Panc1 (cell line): ENCODE results near the gene FAM83G. TPM values are rescaled to one million over a fixed set of nuclear protein-coding genes. Genes with fewer than 3 reads are reported as not detected.

Experiments
- ATAC-seq: fragments of 200-7000 bp; cut with Tn5 transposase; 2 replicates; pipeline ENCODE4 v1.9.1; 2020; ENCODE audit warnings: mild to moderate bottlenecking, moderate library complexity
- BruUV-seq: library from RNA; stranded (reverse); fragments of 400-500 nt; replicated peaks from 2 replicates; lab custom pipeline; 2021; lab: Mats Ljungman, UMichigan
- CTCF ChIA-PET: fragments of 300-600 bp; sonication (Branson Sonifier 250); formaldehyde crosslinking; loops from one replicate; lab custom pipeline; 2022; ENCODE audit warnings: antibody characterized with exemption; lab: Charles Lee
- POLR2A ChIA-PET: fragments of 300-600 bp; sonication (Branson Sonifier 250); formaldehyde crosslinking; loops from one replicate; lab custom pipeline; 2022; ENCODE audit warnings: antibody characterized with exemption; lab: Charles Lee
- DNase-seq: peaks from one replicate; pipeline ENCODE4 v3.0.0-alpha.2; 2010; ENCODE audit warnings: low read depth, low spot score
- H3K27ac ChIP-seq: 2 replicates; pipeline ENCODE4 v1.5.1; 2011; ENCODE audit warnings: mild to moderate bottlenecking, low read length, inconsistent platforms
- H3K27me3 ChIP-seq: fragments of 200-500 bp; sonication (Bioruptor generic); 2 replicates; pipeline ENCODE4 v1.6.0; 2014; ENCODE audit warnings: low read length, inconsistent platforms; ENCODE audit not compliant: control insufficient read depth, insufficient read depth
- H3K36me3 ChIP-seq: fragments of 200-500 bp; sonication (Bioruptor generic); 2 replicates; pipeline ENCODE4 v1.5.1; 2014; ENCODE audit warnings: inconsistent platforms, mild to moderate bottlenecking, low read length, moderate library complexity; ENCODE audit not compliant: control insufficient read depth, insufficient read depth
- H3K4me1 ChIP-seq: 2 replicates; pipeline ENCODE4 v1.5.1; 2011; ENCODE audit warnings: inconsistent platforms, mild to moderate bottlenecking, low read length, moderate library complexity; ENCODE audit not compliant: control insufficient read depth, insufficient read depth
- H3K4me3 ChIP-seq, 2 experiments: 2 replicates each; pipeline ENCODE4 v1.5.1; 2011 to 2012; ENCODE audit warnings: low read depth in 2 of 2, low read length in 2 of 2, mild to moderate bottlenecking in 2 of 2, inconsistent platforms in 1 of 2, moderate library complexity in 1 of 2
- H3K9me3 ChIP-seq: fragments of 200-500 bp; sonication (Bioruptor generic); 2 replicates; pipeline ENCODE4 v1.5.1; 2014; ENCODE audit warnings: low read depth, mild to moderate bottlenecking, inconsistent platforms, low read length, moderate library complexity; ENCODE audit not compliant: control insufficient read depth, insufficient read depth
- POLR2AphosphoS5 ChIP-seq: IDR thresholded peaks from 2 replicates; pipeline ENCODE4 v1.6.1; 2012; ENCODE audit warnings: mild to moderate bottlenecking, low read depth, low read length, moderate library complexity
- SIN3A ChIP-seq: IDR thresholded peaks from 2 replicates; pipeline ENCODE4 v1.6.1; 2012; ENCODE audit warnings: low read depth, mild to moderate bottlenecking, low read length, moderate library complexity, borderline replicate concordance; ENCODE audit not compliant: insufficient read depth
- TCF7L2 ChIP-seq: IDR thresholded peaks from 2 replicates; pipeline ENCODE4 v1.6.1; 2011; ENCODE audit warnings: mild to moderate bottlenecking, low read depth, low read length, inconsistent platforms
- in situ Hi-C: cut with HindIII; loops from 2 replicates; pipeline ENCODE4 v1.10.0; 2016; ENCODE audit warnings: low sequenced_read_pairs, low pct_unique_long_range_greater_than_20kb
- intact Hi-C: fragments of 100-400 bp; cut with micrococcal nuclease; formaldehyde crosslinking; loops from one replicate; pipeline ENCODE4 v1.10.0; 2022; ENCODE audit not compliant: unreplicated experiment
- total RNA-seq: library from RNA; stranded (reverse); gene quantifications from one replicate; pipeline ENCODE4 v1.2.1, GENCODE V29; 2021; ENCODE audit not compliant: unreplicated experiment
- TF ChIP-seq, protein P1 (sequence below), 2 experiments: IDR thresholded peaks; 2 replicates each; pipeline ENCODE4 v1.6.1; 2011 to 2012; ENCODE audit warnings: low read depth in 2 of 2, control low read depth in 1 of 2, low read length in 1 of 2, mild to moderate bottlenecking in 1 of 2, moderate library complexity in 1 of 2; ENCODE audit not compliant: insufficient read depth in 1 of 2
- TF ChIP-seq, protein P2 (sequence below): fragments of 450-650 bp; IDR thresholded peaks from 2 replicates; pipeline ENCODE4 v1.5.1; 2017; ENCODE audit warnings: mild to moderate bottlenecking

Gene FAM83G
- total RNA-seq, 1 experiment from 2014 or later = 17.3 TPM

- H3K27me3 ChIP-seq = no peaks in the 10 kb centered on the region
- TF ChIP-seq POLR2AphosphoS5 (no peak), TCF7L2 (no peak)
- TF ChIP-seq, protein P1, sequence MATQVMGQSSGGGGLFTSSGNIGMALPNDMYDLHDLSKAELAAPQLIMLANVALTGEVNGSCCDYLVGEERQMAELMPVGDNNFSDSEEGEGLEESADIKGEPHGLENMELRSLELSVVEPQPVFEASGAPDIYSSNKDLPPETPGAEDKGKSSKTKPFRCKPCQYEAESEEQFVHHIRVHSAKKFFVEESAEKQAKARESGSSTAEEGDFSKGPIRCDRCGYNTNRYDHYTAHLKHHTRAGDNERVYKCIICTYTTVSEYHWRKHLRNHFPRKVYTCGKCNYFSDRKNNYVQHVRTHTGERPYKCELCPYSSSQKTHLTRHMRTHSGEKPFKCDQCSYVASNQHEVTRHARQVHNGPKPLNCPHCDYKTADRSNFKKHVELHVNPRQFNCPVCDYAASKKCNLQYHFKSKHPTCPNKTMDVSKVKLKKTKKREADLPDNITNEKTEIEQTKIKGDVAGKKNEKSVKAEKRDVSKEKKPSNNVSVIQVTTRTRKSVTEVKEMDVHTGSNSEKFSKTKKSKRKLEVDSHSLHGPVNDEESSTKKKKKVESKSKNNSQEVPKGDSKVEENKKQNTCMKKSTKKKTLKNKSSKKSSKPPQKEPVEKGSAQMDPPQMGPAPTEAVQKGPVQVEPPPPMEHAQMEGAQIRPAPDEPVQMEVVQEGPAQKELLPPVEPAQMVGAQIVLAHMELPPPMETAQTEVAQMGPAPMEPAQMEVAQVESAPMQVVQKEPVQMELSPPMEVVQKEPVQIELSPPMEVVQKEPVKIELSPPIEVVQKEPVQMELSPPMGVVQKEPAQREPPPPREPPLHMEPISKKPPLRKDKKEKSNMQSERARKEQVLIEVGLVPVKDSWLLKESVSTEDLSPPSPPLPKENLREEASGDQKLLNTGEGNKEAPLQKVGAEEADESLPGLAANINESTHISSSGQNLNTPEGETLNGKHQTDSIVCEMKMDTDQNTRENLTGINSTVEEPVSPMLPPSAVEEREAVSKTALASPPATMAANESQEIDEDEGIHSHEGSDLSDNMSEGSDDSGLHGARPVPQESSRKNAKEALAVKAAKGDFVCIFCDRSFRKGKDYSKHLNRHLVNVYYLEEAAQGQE (IDR thresholded peaks at IDR 0.05; ENCODE audit: insufficient read depth in 1 of 2, low read depth in 2 of 2, low read length in 1 of 2) = no peak
- TF ChIP-seq, protein P2, sequence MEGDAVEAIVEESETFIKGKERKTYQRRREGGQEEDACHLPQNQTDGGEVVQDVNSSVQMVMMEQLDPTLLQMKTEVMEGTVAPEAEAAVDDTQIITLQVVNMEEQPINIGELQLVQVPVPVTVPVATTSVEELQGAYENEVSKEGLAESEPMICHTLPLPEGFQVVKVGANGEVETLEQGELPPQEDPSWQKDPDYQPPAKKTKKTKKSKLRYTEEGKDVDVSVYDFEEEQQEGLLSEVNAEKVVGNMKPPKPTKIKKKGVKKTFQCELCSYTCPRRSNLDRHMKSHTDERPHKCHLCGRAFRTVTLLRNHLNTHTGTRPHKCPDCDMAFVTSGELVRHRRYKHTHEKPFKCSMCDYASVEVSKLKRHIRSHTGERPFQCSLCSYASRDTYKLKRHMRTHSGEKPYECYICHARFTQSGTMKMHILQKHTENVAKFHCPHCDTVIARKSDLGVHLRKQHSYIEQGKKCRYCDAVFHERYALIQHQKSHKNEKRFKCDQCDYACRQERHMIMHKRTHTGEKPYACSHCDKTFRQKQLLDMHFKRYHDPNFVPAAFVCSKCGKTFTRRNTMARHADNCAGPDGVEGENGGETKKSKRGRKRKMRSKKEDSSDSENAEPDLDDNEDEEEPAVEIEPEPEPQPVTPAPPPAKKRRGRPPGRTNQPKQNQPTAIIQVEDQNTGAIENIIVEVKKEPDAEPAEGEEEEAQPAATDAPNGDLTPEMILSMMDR = no peak
- peaks cover 10% of the 10 kb centered on the region for H3K4me1 ChIP-seq
- POLR2A ChIA-PET = no interaction called here
- H3K4me3 ChIP-seq = no peak overlapping the region
- no TSS peak for BruUV-seq
- H3K27ac ChIP-seq = no peak overlapping the region
- no peaks in the 10 kb centered on the region for H3K9me3 ChIP-seq
- in situ Hi-C loops = no loop called here
- ATAC-seq = no peak
- no peak for DNase-seq
- intact Hi-C loops = no loop called here
- H3K36me3 ChIP-seq = no peaks in the 10 kb centered on the region
- CTCF ChIA-PET = no interaction called here
These were observed 27.5 kb downstream of the FAM83G start for GRCh38 chr17:18977021-18977420.

DNA sequence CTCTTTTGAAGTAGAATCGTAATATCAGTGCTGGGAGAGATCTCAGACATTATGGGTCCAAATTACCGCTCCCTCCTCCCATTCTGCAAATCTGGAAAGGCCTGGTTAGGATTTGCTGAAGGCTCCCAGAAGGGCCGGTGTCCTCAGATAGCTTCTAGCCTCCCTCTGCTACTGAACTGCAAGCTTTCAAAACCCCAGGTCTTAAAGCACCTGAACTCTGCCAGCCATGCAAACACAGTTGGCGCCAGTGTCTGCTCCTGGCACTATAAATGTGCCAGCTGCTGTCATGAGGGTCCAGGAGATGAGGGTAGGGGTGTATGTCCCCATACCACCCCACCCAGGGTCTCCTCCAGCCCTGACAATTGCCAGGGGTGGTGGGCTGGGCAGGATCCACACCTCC, 28.4 kb downstream of the FAM83G start:
- Histone ChIP-seq H3K36me3 (no peaks in the 10 kb centered on the region), H3K9me3 (no peaks in the 10 kb centered on the region), H3K4me1 (peaks cover 4% of the 10 kb centered on the region; the same call in 1 of the 2 replicates), H3K4me3 (no peak overlapping the region), H3K27me3 (no peaks in the 10 kb centered on the region), H3K27ac (no peak overlapping the region)
- intact Hi-C loops (no loop called here), in situ Hi-C loops (no loop called here)
- ATAC-seq (no peak), DNase-seq (no peak)
- TF ChIP-seq TCF7L2 (no peak), SIN3A (no peak), POLR2AphosphoS5 (no peak)
- TF ChIP-seq, protein P1 (IDR thresholded peaks at IDR 0.05; ENCODE audit: insufficient read depth in 1 of 2, low read depth in 2 of 2, low read length in 1 of 2) = no peak
- TF ChIP-seq, protein P2 = no peak
- ChIA-PET POLR2A (no interaction called here), CTCF (no interaction called here)
- no TSS peak for BruUV-seq
